NCI-H345 treated with DMSO at 0.1 percent for 48 hours (cell line): ENCODE measurements around the gene NOL4L.

ENCODE experiments used
- DNase-seq: peaks from one replicate; lab custom pipeline; 2025; ENCODE audit not compliant: unreplicated experiment; lab: John Stamatoyannopoulos, UW

Gene NOL4L

DNA sequence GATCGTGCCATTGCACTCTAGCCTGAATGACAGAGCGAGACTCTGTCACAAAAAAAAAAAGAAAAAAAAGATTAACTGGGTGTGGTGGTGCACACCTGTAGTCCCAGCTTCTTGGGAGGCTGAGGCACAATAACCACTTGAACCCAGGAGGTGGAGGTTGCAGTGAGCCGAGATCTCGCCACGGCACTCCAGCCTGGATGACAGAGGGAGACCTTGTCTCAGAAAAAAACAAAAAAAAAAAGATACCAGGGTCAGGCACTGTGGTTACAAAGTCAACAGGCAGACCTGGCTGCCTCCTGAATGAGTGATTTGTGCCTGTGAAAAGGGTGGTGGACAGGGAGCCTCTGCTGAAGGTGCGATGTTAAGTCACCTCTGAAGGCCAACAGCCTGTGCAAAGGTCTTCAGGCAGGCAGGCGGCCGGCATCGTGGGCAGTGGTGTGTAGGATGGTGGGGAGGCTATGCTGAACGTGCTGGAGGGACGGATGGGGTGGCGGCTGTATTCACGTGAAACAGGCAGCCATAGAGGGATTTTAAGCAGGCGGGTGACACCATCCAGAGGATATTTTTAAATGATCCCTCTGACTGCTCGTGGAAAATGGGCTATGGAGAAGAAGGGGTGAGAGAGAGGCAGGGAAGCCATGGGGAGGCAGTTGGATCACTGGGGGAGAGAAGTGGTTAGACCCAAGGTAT is 41.4 kb downstream of the NOL4L start:
- DNase-seq = no peak

GRCh38 chr20:32542259-32542615 is 42.9 kb downstream of the NOL4L start:
- DNase-seq = no peak

DNA sequence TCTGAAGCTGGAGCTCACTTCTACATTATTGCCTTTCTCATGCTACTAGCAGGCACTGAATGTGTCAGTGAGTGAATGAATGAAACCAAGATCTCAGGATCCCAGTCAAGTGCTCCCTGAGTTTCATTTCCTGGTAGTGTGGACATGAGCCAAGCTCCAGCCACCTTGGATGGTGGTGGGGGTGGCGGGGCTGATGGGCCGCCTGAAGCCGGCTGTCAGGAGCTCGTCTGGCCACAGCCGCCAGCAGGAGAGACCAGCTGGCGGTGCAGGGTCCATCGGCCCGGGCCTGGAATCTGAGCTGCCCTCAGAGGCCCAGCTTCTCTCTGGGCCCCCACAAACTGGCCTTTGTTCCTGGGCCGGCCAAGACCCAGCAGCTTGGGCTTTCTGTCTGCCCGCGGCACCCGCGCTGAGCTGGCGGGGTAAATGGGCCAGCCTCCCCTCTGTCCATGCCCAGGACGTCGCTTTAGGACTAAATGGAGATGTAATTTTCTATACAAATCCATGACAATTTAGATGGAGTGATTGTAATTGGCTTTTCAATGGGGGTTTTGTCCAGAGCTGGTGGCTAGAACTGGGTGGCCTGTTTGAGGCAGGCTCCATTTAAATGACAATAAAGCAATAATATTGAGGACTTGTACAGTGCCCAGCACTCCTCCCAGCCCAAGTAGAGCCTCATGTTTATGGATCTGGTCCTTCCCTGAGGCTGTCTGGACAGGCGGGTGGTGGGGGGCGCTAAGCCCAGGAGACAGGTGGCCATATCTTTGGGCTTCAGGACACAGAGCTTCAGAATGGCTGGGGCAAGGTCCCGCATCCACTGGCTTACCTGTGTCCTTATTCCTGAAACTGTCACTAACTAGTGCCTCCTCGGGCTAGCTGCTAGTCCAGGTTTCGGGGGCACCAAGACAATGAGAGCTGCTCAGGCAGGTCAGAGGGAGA is 43.5 kb downstream of the NOL4L start:
- no peak for DNase-seq

- DNase-seq = no peak
Measured at GRCh38 chr20:32539817-32540675, 45.1 kb downstream of the NOL4L start.

GRCh38 chr20:32539026-32539816 is 45.9 kb downstream of the NOL4L start:
- no peak for DNase-seq

GRCh38 chr20:32538526-32538939 is 46.6 kb downstream of the NOL4L start:
- DNase-seq = no peak

DNA sequence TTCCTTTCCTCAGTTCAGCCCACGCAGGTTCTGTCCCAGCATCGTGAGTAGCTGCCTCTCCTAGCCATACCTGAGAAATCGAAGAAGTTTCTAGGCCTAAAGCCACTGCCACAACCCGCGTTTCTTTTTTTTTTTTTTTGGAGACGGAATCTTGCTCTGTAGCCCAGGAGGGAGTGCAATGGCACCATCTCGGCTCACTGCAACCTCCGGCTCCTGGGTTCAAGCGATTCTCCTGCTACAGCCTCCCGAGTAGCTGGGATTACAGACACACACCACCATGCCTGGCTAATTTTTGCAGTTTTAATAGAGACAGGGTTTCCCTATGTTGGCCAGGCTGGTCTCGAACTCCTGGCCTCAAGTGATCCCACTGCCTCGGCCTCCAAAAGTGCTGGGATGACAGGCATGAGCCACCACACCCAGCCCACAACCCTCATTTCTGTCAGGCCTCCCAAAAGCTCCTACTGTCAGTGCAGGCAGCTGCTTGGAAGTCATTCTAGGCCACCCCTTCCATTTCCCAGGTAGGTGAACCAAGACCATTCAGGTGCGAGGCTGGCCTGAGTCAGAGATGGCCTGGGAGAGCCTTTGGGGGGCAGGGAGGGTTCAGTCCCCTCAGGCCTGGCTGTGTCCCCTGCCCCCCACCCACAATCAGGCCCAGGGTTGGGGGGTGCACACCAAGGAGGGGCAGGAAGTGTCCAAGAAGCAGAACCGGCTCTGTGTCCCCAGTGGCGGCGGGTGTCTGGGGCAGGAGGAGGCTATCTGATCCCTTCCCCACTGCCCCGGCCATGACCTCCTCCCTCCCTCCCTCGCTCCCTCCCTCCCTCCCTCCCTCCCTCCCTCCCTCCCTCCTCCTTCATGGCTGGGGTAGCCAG is 47.2 kb downstream of the NOL4L start:
- no peak for DNase-seq

- peak; percentile 95 for DNase-seq
Measured at GRCh38 chr20:32536851-32537656, 48.1 kb downstream of the NOL4L start.

DNA sequence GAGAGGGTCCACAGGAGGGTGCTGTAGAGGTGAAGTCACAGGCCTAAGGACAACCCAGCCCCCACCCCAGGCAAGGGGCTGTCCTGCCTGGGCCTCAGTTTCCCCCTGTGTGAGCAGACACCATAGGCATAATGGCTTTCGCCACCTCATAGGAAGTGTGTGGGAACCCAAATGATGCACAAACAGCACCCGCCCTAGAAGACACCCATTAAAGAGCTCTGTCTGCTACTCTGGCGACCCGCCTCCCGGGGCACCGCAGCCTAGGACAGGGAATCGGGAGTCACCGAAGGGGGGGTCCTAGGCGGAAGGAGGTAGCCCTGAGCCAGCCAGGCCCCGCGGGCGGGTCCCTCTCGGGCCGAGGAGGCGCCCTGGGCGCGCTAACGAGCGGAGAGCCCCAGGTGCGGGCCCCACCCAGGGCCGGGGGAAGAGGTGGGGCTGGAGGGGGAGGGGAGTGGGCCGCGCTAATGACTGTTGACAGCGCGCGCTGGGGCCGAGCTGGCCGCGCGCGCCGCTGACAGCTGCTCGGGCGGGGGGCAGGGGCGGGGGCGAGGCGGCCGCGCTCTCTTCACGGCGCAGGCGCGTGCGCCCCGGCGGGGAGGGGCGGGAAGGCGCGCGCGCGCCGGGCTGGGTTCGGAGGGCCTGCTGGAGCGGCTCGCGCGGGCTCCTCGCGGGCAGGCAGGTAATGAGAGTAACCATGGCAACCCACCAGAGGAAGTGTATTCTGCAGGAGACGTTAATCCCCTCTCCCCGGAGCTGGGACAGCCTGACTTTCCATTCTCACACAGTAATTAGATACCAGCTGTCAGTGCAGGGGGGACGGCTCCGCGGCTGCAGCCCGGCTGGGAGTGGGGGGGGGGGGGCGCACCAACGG is 48.9 kb downstream of the NOL4L start:
- peak; percentile 94 for DNase-seq

DNA sequence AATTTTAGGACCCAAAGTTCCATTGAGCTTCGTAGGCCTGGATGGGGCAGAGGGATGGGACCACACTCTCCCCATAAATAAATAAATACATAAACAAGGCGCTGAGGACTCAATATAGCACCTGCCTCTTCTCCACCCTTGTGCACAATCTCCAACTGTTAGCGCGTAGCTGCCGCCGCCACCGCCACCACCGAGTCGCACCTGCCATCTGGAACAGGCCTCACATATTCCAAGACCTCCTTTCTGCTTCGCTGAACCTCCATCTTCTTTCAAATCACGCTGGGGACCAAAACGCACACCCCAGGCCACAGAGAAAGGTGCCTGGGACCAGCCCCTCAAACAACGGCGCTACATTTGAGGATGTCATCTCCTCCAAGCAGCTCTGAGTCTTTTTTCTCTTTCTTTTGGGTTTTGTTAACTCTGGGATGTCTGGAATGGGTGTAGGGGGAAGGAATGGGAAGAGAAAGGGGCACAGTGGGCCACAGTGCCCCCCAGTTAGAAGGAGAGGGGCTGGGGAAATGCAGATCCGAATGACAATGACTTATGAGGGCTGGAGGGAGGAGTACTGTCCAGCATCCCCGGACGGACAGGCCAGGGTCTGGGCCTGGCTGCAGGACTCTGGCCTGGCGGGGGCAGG is 49.7 kb downstream of the NOL4L start:
- DNase-seq = peak; percentile 91

- no peak for DNase-seq
Measured at GRCh38 chr20:32534661-32535240, 50.4 kb downstream of the NOL4L start.

DNA sequence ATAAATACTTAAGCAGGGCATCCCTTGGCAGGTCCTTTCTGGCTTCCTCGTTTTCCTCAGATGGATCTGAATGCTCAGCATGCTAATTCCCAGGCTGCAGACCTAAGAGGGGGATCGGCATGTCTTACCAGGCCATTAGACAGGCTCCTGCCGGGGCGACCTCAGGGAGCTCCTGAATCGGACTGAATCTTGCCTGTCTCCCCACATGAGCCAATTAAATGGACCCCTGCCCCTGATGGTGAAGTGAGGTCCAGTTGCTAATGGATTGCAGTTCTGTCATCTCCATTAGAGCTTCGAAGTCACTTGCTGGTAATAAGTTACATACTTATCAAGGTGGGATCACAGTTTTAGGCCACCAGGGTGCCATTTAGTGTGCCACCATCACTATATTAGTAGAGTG is 51.4 kb downstream of the NOL4L start:
- DNase-seq = no peak

- no peak for DNase-seq
Measured at GRCh38 chr20:32532246-32532645, 52.9 kb downstream of the NOL4L start.

DNA sequence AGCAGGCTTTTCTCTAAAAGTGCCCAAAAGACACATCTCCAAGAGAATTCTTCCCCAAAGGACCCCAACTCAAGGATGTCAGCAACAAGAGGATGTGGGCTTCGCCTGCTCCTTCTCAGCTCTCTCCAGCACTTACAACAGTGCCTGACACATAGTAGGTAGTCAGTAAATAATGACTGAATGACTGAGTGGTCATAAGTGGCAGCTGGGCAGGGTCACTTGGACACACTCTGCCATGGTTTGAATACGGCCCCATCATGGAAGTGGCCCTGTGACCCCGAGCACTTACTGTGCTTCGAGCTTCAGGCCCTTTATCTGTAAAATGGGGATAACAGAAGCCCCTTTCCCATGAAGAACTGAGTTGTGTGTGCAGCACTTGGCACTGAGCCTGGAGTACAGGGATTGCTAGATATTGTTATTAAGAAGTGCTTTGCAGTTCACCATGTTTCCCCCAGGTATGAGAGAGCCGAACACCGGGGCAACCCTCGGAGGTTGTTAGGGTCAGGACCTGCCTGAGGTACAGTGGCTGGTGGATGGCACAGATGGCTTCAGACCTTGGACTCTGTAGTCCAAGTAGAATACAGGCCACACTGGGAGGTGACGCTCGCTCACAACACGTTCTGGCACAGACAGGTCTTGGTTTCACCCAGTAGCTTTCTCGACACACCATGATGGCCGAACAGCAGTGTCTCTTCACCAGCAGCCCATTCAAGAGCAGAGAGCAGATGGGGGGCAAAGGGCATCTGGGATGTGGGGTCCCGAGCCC is 56.0 kb downstream of the NOL4L start:
- DNase-seq = no peak

DNA sequence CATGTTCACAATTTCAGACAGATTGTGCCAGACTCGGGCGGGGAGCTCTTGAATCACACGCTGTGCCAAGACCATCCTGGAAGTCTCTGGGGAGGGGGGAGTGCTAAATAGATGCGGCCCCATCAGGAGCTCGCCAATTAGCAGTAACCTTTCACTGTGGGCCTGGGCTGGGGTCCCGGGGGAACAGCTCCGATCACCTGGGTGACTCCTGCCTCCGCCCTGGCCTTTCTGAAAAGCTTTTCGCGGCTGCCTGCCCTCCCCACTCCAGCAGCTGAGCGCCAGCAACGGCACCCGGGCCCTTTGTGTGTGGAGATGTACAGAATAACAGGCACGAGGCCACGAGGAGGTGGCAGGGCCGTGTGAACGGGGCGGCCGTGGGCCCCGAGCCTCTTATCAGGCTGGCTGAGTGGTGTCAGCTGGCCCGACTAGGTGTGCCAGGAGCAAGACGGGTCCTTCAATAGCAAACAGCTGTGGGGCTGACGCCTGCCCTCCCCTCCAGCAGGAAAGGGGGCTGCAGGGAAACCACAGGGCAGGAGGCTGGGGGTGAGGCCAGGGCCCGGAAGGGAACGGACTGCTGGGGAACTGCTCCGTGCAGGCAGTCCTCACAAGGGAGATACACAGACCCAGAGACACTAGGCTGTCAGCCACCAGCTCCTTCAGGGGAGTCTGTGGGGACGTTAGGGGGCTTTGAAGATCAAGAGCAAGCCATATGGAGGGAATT is 56.8 kb downstream of the NOL4L start:
- peak; percentile 75 for DNase-seq
